GM19043 (cell line): Measurements from ENCODE around the gene SPATA31D1.
"Not testable (repeated sequence)": the region's sequence is repeated elsewhere in the genome, so short reads cannot be mapped to it uniquely, and the experiment has no call there.

Experiments used
- ATAC-seq: cut with Tn5 transposase; IDR thresholded peaks from one replicate; pipeline ENCODE4 v1.9.1; 2021; ENCODE audit warnings: low read depth; ENCODE audit not compliant: unreplicated experiment

The SPATA31D1 gene

GRCh38 chr9:81988472-81988871, at the start of gene SPATA31D1:
Gene SPATA31D1, plus strand, starts transcription at chr9:81988772. Its CDS starts 47 bp downstream, at chr9:81988819.
- not testable (repeated sequence) for ATAC-seq

GRCh38 chr9:81943393-81943792, 45.2 kb upstream of the SPATA31D1 start, which contains the start of gene SPATA31D3:
Gene SPATA31D3, plus strand, starts transcription at chr9:81943500. Its CDS starts 86 bp downstream, at chr9:81943586.
- ATAC-seq = not testable (repeated sequence)

GRCh38 chr9:81948650-81949049, 39.9 kb upstream of the SPATA31D1 start:
- ATAC-seq = not testable (repeated sequence)

GRCh38 chr9:81953096-81953495, 35.5 kb upstream of the SPATA31D1 start:
- ATAC-seq = no peak

- no peak for ATAC-seq
These were observed 32.9 kb upstream of the SPATA31D1 start for GRCh38 chr9:81955625-81956024.

- no peak for ATAC-seq
These were observed 24.1 kb upstream of the SPATA31D1 start for GRCh38 chr9:81964218-81965171.

- ATAC-seq = no peak
These were observed 20.5 kb upstream of the SPATA31D1 start for GRCh38 chr9:81968026-81968425.

GRCh38 chr9:81969971-81970370, 18.6 kb upstream of the SPATA31D1 start:
- ATAC-seq = no peak

GRCh38 chr9:81971727-81972126, 16.8 kb upstream of the SPATA31D1 start:
- ATAC-seq = no peak

- ATAC-seq = no peak
These were observed 13.8 kb upstream of the SPATA31D1 start for GRCh38 chr9:81974764-81975163.

- ATAC-seq = no peak
These were observed 12.2 kb upstream of the SPATA31D1 start for GRCh38 chr9:81976351-81976750.

GRCh38 chr9:81979196-81979595, 9.4 kb upstream of the SPATA31D1 start:
- peak; percentile 49 for ATAC-seq

- ATAC-seq = no peak
These were observed 8.0 kb upstream of the SPATA31D1 start for GRCh38 chr9:81980568-81980967.

- no peak for ATAC-seq
These were observed 6.7 kb upstream of the SPATA31D1 start for GRCh38 chr9:81981883-81982282.

- no peak for ATAC-seq
These were observed 3.6 kb upstream of the SPATA31D1 start for GRCh38 chr9:81984928-81985327.

- no peak for ATAC-seq
These were observed 2.5 kb upstream of the SPATA31D1 start for GRCh38 chr9:81986051-81986450.

- no peak for ATAC-seq
These were observed 1.1 kb downstream of the SPATA31D1 start for GRCh38 chr9:81989700-81990099.

- ATAC-seq = no peak
These were observed 5.1 kb downstream of the SPATA31D1 start for GRCh38 chr9:81993656-81994055.

- ATAC-seq = no peak
These were observed 11.2 kb downstream of the SPATA31D1 start for GRCh38 chr9:81999806-82000205.

- no peak for ATAC-seq
These were observed 22.1 kb downstream of the SPATA31D1 start for GRCh38 chr9:82010711-82011110.

GRCh38 chr9:82011133-82011532, 22.6 kb downstream of the SPATA31D1 start:
- ATAC-seq = no peak

GRCh38 chr9:82012276-82012675, 23.7 kb downstream of the SPATA31D1 start:
- ATAC-seq = no peak
